ENCODE data around the gene GPR42. TPM values are rescaled to one million over a fixed set of nuclear protein-coding genes. Genes with fewer than 3 reads are reported as not detected.

GPR42 gene
- total and polyA plus RNA-seq, 2 experiments from 2014 or later: 0.33 TPM; not detected in 1

- no peaks in the 10 kb centered on the region for H3K9me3 ChIP-seq (ENCODE audit: low read depth)
- H3K27ac ChIP-seq: no peak overlapping the region
- no peak overlapping the region for H3K4me3 ChIP-seq
- no peak for DNase-seq (ENCODE audit: low read depth in 1 of 2, low spot score in 1 of 2)
- H3K36me3 ChIP-seq: no peaks in the 10 kb centered on the region
- TF ChIP-seq CTCF (IDR thresholded peaks at IDR 0.05; ENCODE audit: low read depth, low read length): no peak
- H3K4me1 ChIP-seq (ENCODE audit: low read depth): peaks cover 10% of the 10 kb centered on the region
- H3K27me3 ChIP-seq: no peaks in the 10 kb centered on the region
Observed at GRCh38 chr19:35396240-35396885, 25.5 kb downstream of the GPR42 start.

GRCh38 chr19:35397064-35397463 lies 26.2 kb downstream of the GPR42 start:
- Histone ChIP-seq H3K36me3 (no peaks in the 10 kb centered on the region), H3K27me3 (no peaks in the 10 kb centered on the region), H3K27ac (no peak overlapping the region), H3K9me3 (ENCODE audit: low read depth) (no peaks in the 10 kb centered on the region), H3K4me1 (ENCODE audit: low read depth) (peaks cover 10% of the 10 kb centered on the region), H3K4me3 (no peak overlapping the region)
- DNase-seq (ENCODE audit: low read depth in 1 of 2, low spot score in 1 of 2): no peak
- TF ChIP-seq CTCF (IDR thresholded peaks at IDR 0.05; ENCODE audit: low read depth, low read length): no peak

DNA sequence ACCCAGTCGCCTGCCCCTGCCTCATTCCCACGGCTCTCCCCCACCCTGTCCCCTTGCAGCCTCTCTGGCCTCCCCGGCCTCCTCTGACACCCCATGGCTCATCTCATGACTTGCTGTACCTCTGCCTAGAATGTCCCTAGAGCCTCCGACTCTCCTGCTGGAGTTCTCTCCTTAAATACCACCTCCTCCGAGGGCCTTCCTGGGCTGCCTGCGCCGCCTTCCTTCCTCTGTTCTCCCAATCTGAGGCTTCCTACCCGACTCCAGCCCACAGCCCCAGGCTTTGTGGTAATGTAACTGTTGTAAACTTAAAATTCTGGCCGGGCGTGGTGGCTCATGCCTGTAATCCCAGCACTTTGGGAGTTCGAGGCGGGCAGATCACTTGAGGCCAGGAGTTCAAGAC lies 27.7 kb downstream of the GPR42 start:
- Histone ChIP-seq H3K36me3 (no peaks in the 10 kb centered on the region), H3K9me3 (ENCODE audit: low read depth) (no peaks in the 10 kb centered on the region), H3K4me1 (ENCODE audit: low read depth) (peaks cover 16% of the 10 kb centered on the region), H3K4me3 (no peak overlapping the region), H3K27ac (no peak overlapping the region), H3K27me3 (no peaks in the 10 kb centered on the region)
- no peak for DNase-seq (ENCODE audit: low read depth in 1 of 2, low spot score in 1 of 2)
- TF ChIP-seq CTCF (IDR thresholded peaks at IDR 0.05; ENCODE audit: low read depth, low read length): no peak

DNA sequence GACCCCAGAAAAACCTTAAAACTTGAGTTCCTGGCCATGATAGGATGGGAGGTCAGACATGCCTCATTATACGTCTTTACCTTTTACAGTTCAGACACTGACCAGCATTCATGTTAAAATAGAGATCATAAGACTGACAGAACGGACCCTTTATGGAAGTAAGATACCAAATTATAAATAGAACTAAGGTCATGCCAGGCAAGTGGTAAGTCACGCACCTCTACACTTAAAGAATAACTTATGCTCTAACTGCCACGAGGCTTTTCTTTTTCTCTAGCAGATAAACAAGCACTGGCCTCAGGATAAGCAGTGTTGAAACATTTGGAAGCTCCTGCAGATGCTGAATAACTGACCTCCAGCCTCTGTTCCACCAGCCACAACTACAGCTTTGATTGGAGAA lies 28.4 kb downstream of the GPR42 start:
- Histone ChIP-seq H3K27me3 (no peaks in the 10 kb centered on the region), H3K27ac (peak overlapping the region; percentile 13), H3K4me1 (ENCODE audit: low read depth) (peaks cover 19% of the 10 kb centered on the region), H3K4me3 (no peak overlapping the region), H3K9me3 (ENCODE audit: low read depth) (no peaks in the 10 kb centered on the region), H3K36me3 (no peaks in the 10 kb centered on the region)
- TF ChIP-seq CTCF (IDR thresholded peaks at IDR 0.05; ENCODE audit: low read depth, low read length): no peak
- DNase-seq (ENCODE audit: low read depth in 1 of 2, low spot score in 1 of 2): peak in 1 of 2 donors; percentile 4

DNA sequence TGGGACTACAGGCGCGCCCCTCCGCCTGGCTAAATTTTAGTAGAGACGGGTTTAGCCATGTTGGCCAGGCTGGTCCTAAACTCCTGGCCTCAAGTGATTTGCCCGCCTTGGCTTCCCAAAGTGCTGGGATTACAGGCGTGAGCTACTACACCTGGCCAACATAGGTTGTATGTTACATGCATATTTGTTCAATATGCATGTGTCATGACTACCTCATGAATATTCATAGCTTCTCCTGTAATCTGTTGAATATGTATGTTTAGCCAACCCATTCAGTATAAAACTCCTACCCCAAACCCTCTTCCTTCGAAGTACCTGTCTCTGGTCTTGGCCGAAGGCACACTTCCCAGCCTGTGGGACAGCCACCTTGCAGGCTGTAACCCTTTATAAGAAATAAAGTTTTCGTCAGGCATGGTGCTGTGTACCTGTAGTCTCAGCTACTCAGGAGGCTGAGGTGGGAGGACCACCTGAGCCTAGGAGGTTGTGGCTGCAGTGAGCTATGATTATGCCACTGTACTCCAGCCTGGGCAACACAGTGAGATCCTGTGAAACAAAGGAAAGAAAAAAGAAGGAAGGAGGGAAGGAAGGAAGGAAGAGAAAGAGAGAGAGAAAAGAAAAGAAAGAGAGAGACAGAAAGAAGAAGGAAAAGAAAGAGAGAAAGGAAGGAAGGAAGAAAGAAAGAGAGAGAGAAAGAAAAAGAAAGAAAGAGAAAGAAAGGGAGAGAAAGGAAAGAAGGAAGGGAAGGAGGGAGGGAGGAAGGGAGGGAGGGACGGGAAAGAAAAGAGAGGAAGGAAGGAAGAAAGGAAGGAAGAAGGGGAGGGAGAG lies 29.3 kb downstream of the GPR42 start:
- H3K27me3 ChIP-seq: no peaks in the 10 kb centered on the region
- H3K27ac ChIP-seq: no peak overlapping the region
- no peak overlapping the region for H3K4me3 ChIP-seq
- H3K4me1 ChIP-seq (ENCODE audit: low read depth): peaks cover 19% of the 10 kb centered on the region
- no peak for DNase-seq (ENCODE audit: low read depth in 1 of 2, low spot score in 1 of 2)
- TF ChIP-seq CTCF (IDR thresholded peaks at IDR 0.05; ENCODE audit: low read depth, low read length): no peak
- H3K36me3 ChIP-seq: no peaks in the 10 kb centered on the region
- H3K9me3 ChIP-seq (ENCODE audit: low read depth): no peaks in the 10 kb centered on the region

Measured in cardiac muscle cell (in vitro differentiated cells and primary cell).